GM21723 (cell line): Measurements from ENCODE around the gene C1QTNF6.
"Not testable (repeated sequence)": the region's sequence is repeated elsewhere in the genome, so short reads cannot be mapped to it uniquely, and the experiment has no call there.

Experiments
- ATAC-seq: cut with Tn5 transposase; IDR thresholded peaks from one replicate; pipeline ENCODE4 v1.9.1; 2021; ENCODE audit warnings: mild to moderate bottlenecking, moderate library complexity; ENCODE audit not compliant: unreplicated experiment

The C1QTNF6 gene

GRCh38 chr22:37178350-37179125 lies 9.5 kb downstream of the C1QTNF6 start:
- ATAC-seq, result no peak

- ATAC-seq, result no peak
Measured at GRCh38 chr22:37177755-37178154, 10.3 kb downstream of the C1QTNF6 start.

GRCh38 chr22:37177221-37177620 lies 10.8 kb downstream of the C1QTNF6 start:
- ATAC-seq, result no peak

GRCh38 chr22:37176464-37177061 lies 11.5 kb downstream of the C1QTNF6 start:
- no peak for ATAC-seq

GRCh38 chr22:37175414-37176281 lies 12.4 kb downstream of the C1QTNF6 start:
- no peak for ATAC-seq

GRCh38 chr22:37174964-37175363 lies 13.1 kb downstream of the C1QTNF6 start:
- no peak for ATAC-seq

GRCh38 chr22:37173709-37174108 lies 14.3 kb downstream of the C1QTNF6 start:
- ATAC-seq, result no peak

- no peak for ATAC-seq
Measured at GRCh38 chr22:37172266-37173245, 15.5 kb downstream of the C1QTNF6 start.

GRCh38 chr22:37171662-37172061 lies 16.4 kb downstream of the C1QTNF6 start:
- no peak for ATAC-seq

- ATAC-seq, result not testable (repeated sequence)
Measured at GRCh38 chr22:37170689-37171405, 17.2 kb downstream of the C1QTNF6 start.

GRCh38 chr22:37169947-37170688 lies 17.9 kb downstream of the C1QTNF6 start:
- no peak for ATAC-seq

GRCh38 chr22:37169406-37169805 lies 18.6 kb downstream of the C1QTNF6 start:
- no peak for ATAC-seq

- no peak for ATAC-seq
Measured at GRCh38 chr22:37167981-37168647, 19.9 kb downstream of the C1QTNF6 start.

- no peak for ATAC-seq
Measured at GRCh38 chr22:37167176-37167980, 20.7 kb downstream of the C1QTNF6 start.

GRCh38 chr22:37166675-37167066 lies 21.4 kb downstream of the C1QTNF6 start:
- no peak for ATAC-seq

- no peak for ATAC-seq
Measured at GRCh38 chr22:37165940-37166674, 21.9 kb downstream of the C1QTNF6 start.

- no peak for ATAC-seq
Measured at GRCh38 chr22:37165066-37165465, 23.0 kb downstream of the C1QTNF6 start.
